Gastrocnemius medialis (tissue), 4 donors: ENCODE results near the gene CGNL1.

Source experiments
- POLR2A ChIP-seq, 2 donors: fragments of 450-650 bp; IDR thresholded peaks; one replicate each; pipeline ENCODE4 v1.6.1; 2017; ENCODE audit warnings: antibody characterized with exemption in 2 of 2, mild to moderate bottlenecking in 2 of 2, moderate library complexity in 2 of 2
- TF ChIP-seq, protein P1 (sequence below), 5 experiments: fragments of 450-650 bp in 3 of 5; fragments of 200-600 bp in 2 of 5; sonication (generic) in 2 of 5; IDR thresholded peaks in 4 of 5; conservative IDR thresholded peaks in 1 of 5; 1 replicate in 4 of 5; 2 replicates in 1 of 5; pipeline ENCODE4 v1.5.1; 2016 to 2019; ENCODE audit warnings: antibody characterized with exemption in 5 of 5, mild to moderate bottlenecking in 3 of 5, moderate library complexity in 3 of 5

- TF ChIP-seq, protein P1, sequence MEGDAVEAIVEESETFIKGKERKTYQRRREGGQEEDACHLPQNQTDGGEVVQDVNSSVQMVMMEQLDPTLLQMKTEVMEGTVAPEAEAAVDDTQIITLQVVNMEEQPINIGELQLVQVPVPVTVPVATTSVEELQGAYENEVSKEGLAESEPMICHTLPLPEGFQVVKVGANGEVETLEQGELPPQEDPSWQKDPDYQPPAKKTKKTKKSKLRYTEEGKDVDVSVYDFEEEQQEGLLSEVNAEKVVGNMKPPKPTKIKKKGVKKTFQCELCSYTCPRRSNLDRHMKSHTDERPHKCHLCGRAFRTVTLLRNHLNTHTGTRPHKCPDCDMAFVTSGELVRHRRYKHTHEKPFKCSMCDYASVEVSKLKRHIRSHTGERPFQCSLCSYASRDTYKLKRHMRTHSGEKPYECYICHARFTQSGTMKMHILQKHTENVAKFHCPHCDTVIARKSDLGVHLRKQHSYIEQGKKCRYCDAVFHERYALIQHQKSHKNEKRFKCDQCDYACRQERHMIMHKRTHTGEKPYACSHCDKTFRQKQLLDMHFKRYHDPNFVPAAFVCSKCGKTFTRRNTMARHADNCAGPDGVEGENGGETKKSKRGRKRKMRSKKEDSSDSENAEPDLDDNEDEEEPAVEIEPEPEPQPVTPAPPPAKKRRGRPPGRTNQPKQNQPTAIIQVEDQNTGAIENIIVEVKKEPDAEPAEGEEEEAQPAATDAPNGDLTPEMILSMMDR (IDR thresholded peaks at IDR 0.05 in 4 of 5, conservative IDR thresholded peaks at IDR 0.05 in 1 of 5) = no peak
- no peak for TF ChIP-seq POLR2A (IDR thresholded peaks at IDR 0.05)
These were observed 20.1 kb upstream of the CGNL1 start for GRCh38 chr15:57356178-57356577.
